K562 (cell line): ENCODE results near the gene ZRANB1. TPM values are rescaled to one million over a fixed set of nuclear protein-coding genes. Genes with fewer than 3 reads are reported as not detected.

Source experiments
- ATAC-seq: fragments of 200-7000 bp; cut with Tn5 transposase; 3 replicates; pipeline ENCODE4 v1.9.1; 2020; ENCODE audit warnings: moderate library complexity
- BruUV-seq: library from RNA; stranded (reverse); fragments of 400-500 nt; replicated peaks from 2 replicates; lab custom pipeline; 2021; lab: Mats Ljungman, UMichigan
- CTCF ChIA-PET: fragments of 300-600 bp; formaldehyde crosslinking; extraction: SDS; loops from one replicate; lab custom pipeline; 2021; ENCODE audit warnings: low intra/inter-chr PET ratio; lab: Yijun Ruan, JAX
- POLR2A ChIA-PET: fragments of 300-600, 350-650 bp; sonication (Branson Sonifier 250); formaldehyde crosslinking; extraction: SDS; loops from one replicate; lab custom pipeline; 2021; ENCODE audit warnings: antibody characterized with exemption, inconsistent platforms; lab: Yijun Ruan, JAX
- DNase-seq, 4 experiments: peaks; one replicate each; pipeline versions ENCODE4 v3.0.0 to v3.0.0-alpha.2; 2011 to 2018; ENCODE audit warnings: low spot score in 3 of 4, mixed read lengths in 3 of 4; ENCODE audit errors: extremely low read depth in 1 of 4
- FAIRE-seq: peaks from 2 replicates; lab custom pipeline; 2011; peaks lifted over from hg19 to GRCh38; lab: Jason Lieb, UNC
- H2AFZ ChIP-seq: 2 replicates; pipeline ENCODE4 v1.6.0; 2011; ENCODE audit warnings: low read depth, low read length, control low read depth, inconsistent platforms
- H3K27ac ChIP-seq: fragments of 200-600 bp; 3 replicates; pipeline ENCODE4 v1.8.0; 2011; ENCODE audit warnings: low read depth, mild to moderate bottlenecking, control low read depth, inconsistent platforms, low read length, moderate library complexity, mixed read lengths; ENCODE audit errors: extremely low read depth
- H3K27me3 ChIP-seq, 2 experiments: fragments of 300-600 bp in 1 of 2; 2 replicates in 1 of 2; 3 replicates in 1 of 2; pipeline versions ENCODE4 v1.6.0 to v1.8.0; 2011; ENCODE audit warnings: inconsistent platforms in 2 of 2, low read length in 2 of 2, mild to moderate bottlenecking in 1 of 2, mixed read lengths in 1 of 2, moderate library complexity in 1 of 2; ENCODE audit not compliant: control insufficient read depth in 2 of 2, insufficient read depth in 2 of 2
- H3K36me3 ChIP-seq: fragments of 300-600 bp; 3 replicates; pipeline ENCODE4 v1.8.0; 2011; ENCODE audit warnings: mild to moderate bottlenecking, low read length, inconsistent platforms; ENCODE audit not compliant: control insufficient read depth, insufficient read depth
- H3K4me1 ChIP-seq, 2 experiments: fragments of 200-600 bp in 1 of 2; replicated peaks in 1 of 2; 2 replicates in 1 of 2; 3 replicates in 1 of 2; pipeline versions ENCODE4 v1.5.1 to v1.8.0; 2011; ENCODE audit warnings: inconsistent platforms in 2 of 2, low read length in 2 of 2, mild to moderate bottlenecking in 1 of 2, mixed read lengths in 1 of 2, moderate library complexity in 1 of 2; ENCODE audit not compliant: control insufficient read depth in 2 of 2, insufficient read depth in 2 of 2
- H3K4me2 ChIP-seq: 2 replicates; pipeline ENCODE4 v1.6.1; 2011; ENCODE audit warnings: low read length, control low read depth, inconsistent platforms, mixed read lengths; ENCODE audit not compliant: insufficient read depth
- H3K4me3 ChIP-seq: fragments of 200-600 bp; sonication (generic), shearing (Covaris generic); 2 replicates; pipeline ENCODE4 v1.5.1; 2016; ENCODE audit warnings: control low read depth, inconsistent platforms
- H3K79me2 ChIP-seq: fragments of 200-600 bp; 3 replicates; pipeline ENCODE4 v1.8.0; 2011; ENCODE audit warnings: low read length, inconsistent platforms; ENCODE audit not compliant: control insufficient read depth, insufficient read depth
- H3K9ac ChIP-seq, 2 experiments: 2 replicates each; pipeline versions ENCODE4 v1.6.0 to v1.6.1; 2011; ENCODE audit warnings: low read depth in 2 of 2, low read length in 2 of 2, control low read depth in 1 of 2, inconsistent platforms in 1 of 2, mild to moderate bottlenecking in 1 of 2, mixed read lengths in 1 of 2; ENCODE audit not compliant: insufficient read depth in 1 of 2
- H3K9me1 ChIP-seq: one replicate; pipeline ENCODE4 v1.6.0; 2011; ENCODE audit warnings: inconsistent platforms, mild to moderate bottlenecking, low read length, moderate library complexity; ENCODE audit not compliant: control insufficient read depth, insufficient read depth
- H3K9me3 ChIP-seq: replicated peaks from 2 replicates; pipeline ENCODE4 v1.5.1; 2011; ENCODE audit warnings: low read depth, low read length, inconsistent platforms; ENCODE audit not compliant: control insufficient read depth, insufficient read depth
- H4K20me1 ChIP-seq: replicated peaks from 2 replicates; pipeline ENCODE4 v1.6.1; 2011; ENCODE audit warnings: low read length, inconsistent platforms, mixed read lengths; ENCODE audit not compliant: control insufficient read depth, insufficient read depth
- BCLAF1 ChIP-seq, 2 experiments: fragments of 450-650 bp in 1 of 2; IDR thresholded peaks; 2 replicates each; pipeline ENCODE4 v1.6.1; 2011 to 2017; ENCODE audit warnings: low read depth in 2 of 2, antibody characterized with exemption in 1 of 2, borderline replicate concordance in 1 of 2, low read length in 1 of 2, mild to moderate bottlenecking in 1 of 2, mixed read lengths in 1 of 2; ENCODE audit not compliant: control insufficient read depth in 1 of 2
- CREB1 ChIP-seq, 2 experiments: sonication (generic) in 1 of 2; formaldehyde crosslinking in 1 of 2; IDR thresholded peaks; 2 replicates each; pipeline versions ENCODE4 v1.6.1 to v1.8.0; 2012 to 2022; ENCODE audit warnings: inconsistent platforms in 1 of 2, mild to moderate bottlenecking in 1 of 2, missing genetic modification reagents in 1 of 2, moderate library complexity in 1 of 2
- HIVEP1 ChIP-seq: fragments of 250-450 bp; sonication (Bioruptor Pico); IDR thresholded peaks from 2 replicates; pipeline ENCODE4 v1.4.0; 2020; ENCODE audit warnings: mild to moderate bottlenecking
- MTF1 ChIP-seq: fragments of 250-450 bp; sonication (Bioruptor Pico); IDR thresholded peaks from 2 replicates; pipeline ENCODE4 v1.9.0; 2021; ENCODE audit warnings: moderate library complexity, mild to moderate bottlenecking, inconsistent platforms, borderline replicate concordance
- NCOA1 ChIP-seq: fragments of 450-650 bp; IDR thresholded peaks from 2 replicates; pipeline ENCODE4 v1.6.1; 2016; ENCODE audit warnings: low read depth
- PHF21A ChIP-seq: fragments of 450-650 bp; IDR thresholded peaks from 2 replicates; pipeline ENCODE4 v1.6.1; 2017; ENCODE audit warnings: low read depth, borderline replicate concordance
- PURB ChIP-seq: sonication (generic); formaldehyde crosslinking; IDR thresholded peaks from 2 replicates; pipeline ENCODE4 v1.9.0; 2021; ENCODE audit warnings: low read depth, mild to moderate bottlenecking, missing genetic modification reagents
- RBBP5 ChIP-seq: fragments of 200-600 bp; sonication (generic); IDR thresholded peaks from 2 replicates; pipeline ENCODE4 v1.6.1; 2012; ENCODE audit warnings: borderline replicate concordance, mild to moderate bottlenecking, low read length, control low read depth, inconsistent platforms; ENCODE audit not compliant: insufficient read depth, poor library complexity, severe bottlenecking
- SLC30A9 ChIP-seq: fragments of 250-450 bp; sonication (Bioruptor Pico); IDR thresholded peaks from 2 replicates; pipeline ENCODE4 v1.8.0; 2022; ENCODE audit warnings: mild to moderate bottlenecking, moderate library complexity
- TEAD2 ChIP-seq: fragments of 450-650 bp; IDR thresholded peaks from 2 replicates; pipeline ENCODE4 v1.6.1; 2016; ENCODE audit warnings: missing genetic modification characterization, control low read depth, missing compliant biosample characterization
- TRIM25 ChIP-seq: fragments of 450-650 bp; IDR thresholded peaks from 2 replicates; pipeline ENCODE4 v1.7.0; 2016; ENCODE audit warnings: borderline replicate concordance
- ZBTB17 ChIP-seq: fragments of 450-650 bp; formaldehyde crosslinking; IDR thresholded peaks from 2 replicates; pipeline ENCODE4 v1.4.0; 2020; ENCODE audit warnings: mild to moderate bottlenecking
- ZFP30 ChIP-seq: fragments of 250-450 bp; sonication (Bioruptor Pico); IDR thresholded peaks from 2 replicates; pipeline ENCODE4 v1.8.0; 2022; ENCODE audit warnings: moderate library complexity, mild to moderate bottlenecking, inconsistent platforms, borderline replicate concordance
- ZNF174 ChIP-seq: fragments of 250-450 bp; sonication (Bioruptor Pico); IDR thresholded peaks from 2 replicates; pipeline ENCODE4 v1.4.0; 2020; ENCODE audit warnings: mild to moderate bottlenecking
- WGBS: fragments of 100-300 bp; shearing (Covaris generic); methylation state at CpG from one replicate; pipeline ENCODE4 v1.1.6; 2016; ENCODE audit warnings: low coverage, mixed read lengths; ENCODE audit not compliant: insufficient coverage; ENCODE audit errors: missing lambda C conversion rate; 5-methylcytosine and 5-hydroxymethylcytosine counted together
- in situ Hi-C: fragments of 300-500 bp; cut with MboI; formaldehyde crosslinking; loops from 4 replicates; pipeline ENCODE4 v1.15.0; 2018; ENCODE audit warnings: inconsistent platforms, mixed read lengths
- intact Hi-C: fragments of 100-400 bp; cut with micrococcal nuclease; formaldehyde crosslinking; loops from 2 replicates; pipeline ENCODE4 v1.14.2; 2022
- polyA plus RNA-seq, 8 experiments: library from polyadenylated mRNA; depleted of rRNA in 4 of 8; stranded (reverse) in 5 of 8; unstranded in 3 of 8; fragments of >200 nt; fragmentation: Nextera tagmentation in 2 of 8; fragmentation: Illumina TruSeq in 1 of 8; extraction: Ambion mirVana in 2 of 8; extraction: Trizol in 1 of 8; gene quantifications; 2 replicates each; pipeline versions ENCODE4 v1.2.1 to v1.2.3, GENCODE V29; 2011 to 2014; ENCODE audit warnings: inconsistent platforms in 1 of 8, missing spikeins in 1 of 8
- total RNA-seq, 7 experiments: library from RNA; depleted of rRNA in 6 of 7; stranded (reverse); fragments of >200 nt in 6 of 7; fragmentation: Illumina TruSeq in 2 of 7; extraction: Trizol in 2 of 7; gene quantifications; 2 replicates each; pipeline versions ENCODE4 v1.2.1 to v1.2.3, GENCODE V29; 2011 to 2021; ENCODE audit warnings: low replicate concordance in 1 of 7
- TF ChIP-seq, protein P1 (sequence below): fragments of 250-450 bp; sonication (Bioruptor Pico); IDR thresholded peaks from 2 replicates; pipeline ENCODE4 v1.5.0; 2022; ENCODE audit warnings: mild to moderate bottlenecking

ZRANB1 gene
- total and polyA plus RNA-seq, 9 of the 15 experiments (the other 6 are each of a cell fraction or from before 2014, with no cell fraction given) = 0.07 to 1.1 (median 0.64) TPM

DNA sequence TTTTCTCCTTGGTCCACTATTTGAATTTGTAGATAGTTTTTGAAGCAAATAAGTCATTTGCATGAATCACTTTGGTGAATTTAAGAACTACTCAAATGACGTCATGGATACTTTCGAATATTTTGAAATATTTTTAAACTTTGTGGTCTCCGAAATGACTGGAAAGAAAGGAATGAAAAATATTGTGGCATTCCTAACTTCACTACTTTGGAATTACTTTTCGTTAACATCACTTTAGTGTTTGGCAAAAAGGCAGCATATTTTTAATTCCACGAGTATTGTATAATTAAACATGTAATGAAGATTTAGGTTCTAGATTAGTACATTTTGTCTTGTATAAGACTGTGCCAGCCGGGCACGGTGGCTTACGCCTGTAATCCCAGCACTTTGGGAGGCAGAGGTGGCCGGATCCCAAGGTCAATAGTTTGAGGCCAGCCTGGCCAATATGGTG, 35.3 kb upstream of the ZRANB1 start:
- 80% methylated on average over 9 of the region's 9 CpGs for WGBS
- ATAC-seq = no peak
- no peak overlapping the region for H3K9ac ChIP-seq
- intact Hi-C loops = no loop called here
- no peak overlapping the region for H2AFZ ChIP-seq
- no peak for FAIRE-seq
- H3K9me3 ChIP-seq = no peaks in the 10 kb centered on the region
- H4K20me1 ChIP-seq = no peaks in the 10 kb centered on the region
- H3K27ac ChIP-seq = no peak overlapping the region
- H3K4me1 ChIP-seq = peaks cover 2 to 8% of the 10 kb centered on the region in 2 experiments; a peak in 3 of 5 replicates
- CTCF ChIA-PET = no interaction called here
- no peaks in the 10 kb centered on the region for H3K27me3 ChIP-seq
- no peaks in the 10 kb centered on the region for H3K36me3 ChIP-seq
- no peaks in the 10 kb centered on the region for H3K9me1 ChIP-seq
- no peak for DNase-seq
- H3K4me2 ChIP-seq = no peak overlapping the region
- no peaks in the 10 kb centered on the region for H3K79me2 ChIP-seq
- no peak overlapping the region for H3K4me3 ChIP-seq
- POLR2A ChIA-PET = interaction anchor here (0.7 kb wide), 1 partner anchor 865 kb away, joined by 3 read pairs; no protein-coding TSS in a partner anchor
- in situ Hi-C loops = no loop called here
- BruUV-seq = no TSS peak
- TF ChIP-seq PURB (CRISPR knock-in tag) = no peak
- TF ChIP-seq HIVEP1 = no peak
- TF ChIP-seq ZFP30 (CRISPR knock-in tag) = no peak
- TF ChIP-seq SLC30A9 (CRISPR knock-in tag) = no peak
- TF ChIP-seq RBBP5 = no peak
- TF ChIP-seq, protein P1, sequence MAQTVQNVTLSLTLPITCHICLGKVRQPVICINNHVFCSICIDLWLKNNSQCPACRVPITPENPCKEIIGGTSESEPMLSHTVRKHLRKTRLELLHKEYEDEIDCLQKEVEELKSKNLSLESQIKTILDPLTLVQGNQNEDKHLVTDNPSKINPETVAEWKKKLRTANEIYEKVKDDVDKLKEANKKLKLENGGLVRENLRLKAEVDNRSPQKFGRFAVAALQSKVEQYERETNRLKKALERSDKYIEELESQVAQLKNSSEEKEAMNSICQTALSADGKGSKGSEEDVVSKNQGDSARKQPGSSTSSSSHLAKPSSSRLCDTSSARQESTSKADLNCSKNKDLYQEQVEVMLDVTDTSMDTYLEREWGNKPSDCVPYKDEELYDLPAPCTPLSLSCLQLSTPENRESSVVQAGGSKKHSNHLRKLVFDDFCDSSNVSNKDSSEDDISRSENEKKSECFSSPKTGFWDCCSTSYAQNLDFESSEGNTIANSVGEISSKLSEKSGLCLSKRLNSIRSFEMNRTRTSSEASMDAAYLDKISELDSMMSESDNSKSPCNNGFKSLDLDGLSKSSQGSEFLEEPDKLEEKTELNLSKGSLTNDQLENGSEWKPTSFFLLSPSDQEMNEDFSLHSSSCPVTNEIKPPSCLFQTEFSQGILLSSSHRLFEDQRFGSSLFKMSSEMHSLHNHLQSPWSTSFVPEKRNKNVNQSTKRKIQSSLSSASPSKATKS (CRISPR knock-in tag) = no peak
- no peak for TF ChIP-seq ZBTB17
- no peak for TF ChIP-seq TRIM25
- TF ChIP-seq ZNF174 (CRISPR knock-in tag) = no peak
- no peak for TF ChIP-seq PHF21A
- TF ChIP-seq TEAD2 = no peak
- no peak for TF ChIP-seq MTF1 (CRISPR knock-in tag)
- no peak for TF ChIP-seq CREB1 (IDR thresholded peaks at IDR 0.05)
- no peak for TF ChIP-seq CREB1 (CRISPR knock-in tag; IDR thresholded peaks at IDR 0.05)
- TF ChIP-seq BCLAF1 (IDR thresholded peaks at IDR 0.05; ENCODE audit: borderline replicate concordance in 1 of 2, control insufficient read depth in 1 of 2, low read depth in 2 of 2, low read length in 1 of 2) = no peak
- no peak for TF ChIP-seq NCOA1
